ENCODE results near the gene DNAJB12. TPM values are rescaled to one million over a fixed set of nuclear protein-coding genes. Genes with fewer than 3 reads are reported as not detected.

The DNAJB12 gene
- total RNA-seq, 1 experiment from 2014 or later: 51.0 TPM

DNA sequence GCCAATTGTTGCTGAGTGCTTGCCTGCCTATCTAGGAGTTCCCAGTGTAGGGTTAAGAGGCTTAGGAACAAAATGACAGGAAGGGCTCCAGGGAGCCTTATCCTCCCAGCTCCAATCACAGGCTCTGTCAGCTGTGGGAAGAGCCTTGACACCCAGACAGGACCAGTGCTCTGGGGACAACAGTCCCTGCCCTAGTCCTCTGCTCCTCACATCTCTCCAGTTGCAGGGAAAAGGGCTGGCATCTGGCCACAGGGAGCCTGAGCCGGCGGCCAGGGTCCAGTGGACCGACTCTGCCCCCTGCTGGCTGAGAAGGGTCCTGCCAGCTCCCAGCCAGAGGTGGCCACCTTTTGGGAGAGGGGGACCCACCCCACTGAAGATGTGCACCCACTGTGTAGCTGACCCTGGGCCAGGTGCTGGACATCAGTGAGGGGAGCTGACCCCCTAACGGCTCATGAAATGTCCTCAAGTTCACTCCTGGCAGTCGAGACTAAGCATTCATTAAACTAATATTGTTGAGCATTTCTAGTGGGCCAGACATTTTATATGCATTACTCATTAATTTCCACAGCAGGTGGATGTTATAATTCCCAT, 17.6 kb downstream of the DNAJB12 start:
- H3K9me3 ChIP-seq (ENCODE audit: control insufficient read depth, insufficient read depth, low read depth, low read length): no peaks in the 10 kb centered on the region
- no TSS peak for BruUV-seq (replicated peaks)
- intact Hi-C loops (cut with micrococcal nuclease; ENCODE audit: unreplicated experiment) (no loop called here), in situ Hi-C loops (cut with HindIII; ENCODE audit: low pct_unique_long_range_greater_than_20kb, low sequenced_read_pairs) (no loop called here)
- H3K36me3 ChIP-seq (ENCODE audit: control insufficient read depth, insufficient read depth, low read length): peaks cover 5% of the 10 kb centered on the region; the same call in 1 of the 2 replicates
- no peak overlapping the region for H3K4me3 ChIP-seq (ENCODE audit: low read depth in 2 of 2, low read length in 2 of 2)
- peaks cover 36% of the 10 kb centered on the region for H3K4me1 ChIP-seq (ENCODE audit: control insufficient read depth, insufficient read depth, low read length)
- ChIA-PET POLR2A (interaction anchor here (0.6 kb wide), 1 partner anchor 450 kb away, joined by 3 read pairs; no protein-coding TSS in a partner anchor), CTCF (interaction anchor here (0.5 to 1.1 kb wide), 7 partner anchors 13 to 104 kb away, joined by 3 to 8 read pairs (median 4); no protein-coding TSS in a partner anchor)
- TF ChIP-seq SIN3A (IDR thresholded peaks at IDR 0.05; ENCODE audit: borderline replicate concordance, insufficient read depth, low read depth, low read length) (no peak), TCF7L2 (IDR thresholded peaks at IDR 0.05; ENCODE audit: low read depth, low read length) (no peak), CTCF (IDR thresholded peaks at IDR 0.05) (peak; percentile 99), POLR2AphosphoS5 (IDR thresholded peaks at IDR 0.05; ENCODE audit: low read depth, low read length) (peak; percentile 44; the same call in 1 of the 2 replicates)
- TF ChIP-seq, protein P1, sequence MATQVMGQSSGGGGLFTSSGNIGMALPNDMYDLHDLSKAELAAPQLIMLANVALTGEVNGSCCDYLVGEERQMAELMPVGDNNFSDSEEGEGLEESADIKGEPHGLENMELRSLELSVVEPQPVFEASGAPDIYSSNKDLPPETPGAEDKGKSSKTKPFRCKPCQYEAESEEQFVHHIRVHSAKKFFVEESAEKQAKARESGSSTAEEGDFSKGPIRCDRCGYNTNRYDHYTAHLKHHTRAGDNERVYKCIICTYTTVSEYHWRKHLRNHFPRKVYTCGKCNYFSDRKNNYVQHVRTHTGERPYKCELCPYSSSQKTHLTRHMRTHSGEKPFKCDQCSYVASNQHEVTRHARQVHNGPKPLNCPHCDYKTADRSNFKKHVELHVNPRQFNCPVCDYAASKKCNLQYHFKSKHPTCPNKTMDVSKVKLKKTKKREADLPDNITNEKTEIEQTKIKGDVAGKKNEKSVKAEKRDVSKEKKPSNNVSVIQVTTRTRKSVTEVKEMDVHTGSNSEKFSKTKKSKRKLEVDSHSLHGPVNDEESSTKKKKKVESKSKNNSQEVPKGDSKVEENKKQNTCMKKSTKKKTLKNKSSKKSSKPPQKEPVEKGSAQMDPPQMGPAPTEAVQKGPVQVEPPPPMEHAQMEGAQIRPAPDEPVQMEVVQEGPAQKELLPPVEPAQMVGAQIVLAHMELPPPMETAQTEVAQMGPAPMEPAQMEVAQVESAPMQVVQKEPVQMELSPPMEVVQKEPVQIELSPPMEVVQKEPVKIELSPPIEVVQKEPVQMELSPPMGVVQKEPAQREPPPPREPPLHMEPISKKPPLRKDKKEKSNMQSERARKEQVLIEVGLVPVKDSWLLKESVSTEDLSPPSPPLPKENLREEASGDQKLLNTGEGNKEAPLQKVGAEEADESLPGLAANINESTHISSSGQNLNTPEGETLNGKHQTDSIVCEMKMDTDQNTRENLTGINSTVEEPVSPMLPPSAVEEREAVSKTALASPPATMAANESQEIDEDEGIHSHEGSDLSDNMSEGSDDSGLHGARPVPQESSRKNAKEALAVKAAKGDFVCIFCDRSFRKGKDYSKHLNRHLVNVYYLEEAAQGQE (IDR thresholded peaks at IDR 0.05; ENCODE audit: insufficient read depth in 1 of 2, low read depth in 2 of 2, low read length in 1 of 2): 0 out of 4 replicates have a peak, but pooled peaks of 1 of the 2 experiments have one; percentile 17
- peak; percentile 60 for ATAC-seq
- no peak for DNase-seq (ENCODE audit: low read depth, low spot score)
- H3K27ac ChIP-seq (ENCODE audit: low read length): peak overlapping the region; percentile 69
- no peaks in the 10 kb centered on the region for H3K27me3 ChIP-seq (ENCODE audit: control insufficient read depth, insufficient read depth, low read length)

DNA sequence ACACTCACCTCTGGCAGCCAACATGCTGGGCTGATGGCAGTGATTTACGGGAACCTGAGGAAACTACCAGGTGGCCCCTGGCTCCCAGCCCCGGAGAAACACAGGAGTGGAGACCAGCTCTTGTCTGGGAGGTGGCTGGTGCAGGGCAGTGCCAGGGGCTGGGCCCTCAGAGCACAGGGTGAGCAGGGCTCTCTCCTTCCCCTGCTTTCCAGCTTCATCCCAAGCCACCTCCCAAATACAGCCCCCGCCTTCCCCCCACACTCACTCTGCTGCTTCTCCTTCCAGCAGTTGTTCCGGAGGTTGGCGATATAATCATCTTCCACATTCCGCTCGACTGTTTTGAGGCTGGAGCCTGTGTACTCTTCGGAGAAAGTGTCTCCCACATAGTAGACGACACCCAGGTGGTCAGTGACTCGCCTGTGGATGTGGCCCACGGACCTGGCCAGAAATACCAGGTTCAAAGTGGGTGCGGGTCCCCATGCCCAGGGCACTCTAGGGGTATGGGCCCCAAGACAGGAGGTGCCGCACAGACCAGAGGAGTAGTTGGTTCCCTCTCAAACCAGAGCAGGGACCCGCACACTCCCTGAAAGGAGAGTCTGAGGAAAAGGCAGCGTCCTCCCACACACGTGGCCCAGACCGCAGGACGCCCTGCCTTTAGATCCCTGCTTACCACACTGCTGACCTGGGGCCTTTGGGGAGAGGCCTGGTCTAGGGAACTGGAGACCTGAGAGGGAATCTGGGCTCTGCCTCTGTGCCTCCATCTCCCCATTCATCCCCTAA, 18.3 kb downstream of the DNAJB12 start:
- H3K36me3 ChIP-seq (ENCODE audit: control insufficient read depth, insufficient read depth, low read length): peaks cover 5% of the 10 kb centered on the region; the same call in 1 of the 2 replicates
- POLR2A ChIA-PET: no interaction called here
- in situ Hi-C loops (cut with HindIII; ENCODE audit: low pct_unique_long_range_greater_than_20kb, low sequenced_read_pairs) (no loop called here), intact Hi-C loops (cut with micrococcal nuclease; ENCODE audit: unreplicated experiment) (no loop called here)
- H3K27me3 ChIP-seq (ENCODE audit: control insufficient read depth, insufficient read depth, low read length): no peaks in the 10 kb centered on the region
- H3K27ac ChIP-seq (ENCODE audit: low read length): peak overlapping the region; percentile 69
- ATAC-seq (no peak), DNase-seq (ENCODE audit: low read depth, low spot score) (no peak)
- CTCF ChIA-PET: interaction anchor here (0.6 kb wide), 1 partner anchor 16 kb away, joined by 5 read pairs; no protein-coding TSS in a partner anchor
- TF ChIP-seq TCF7L2 (IDR thresholded peaks at IDR 0.05; ENCODE audit: low read depth, low read length) (no peak), POLR2AphosphoS5 (IDR thresholded peaks at IDR 0.05; ENCODE audit: low read depth, low read length) (no peak), CTCF (IDR thresholded peaks at IDR 0.05) (no peak), SIN3A (IDR thresholded peaks at IDR 0.05; ENCODE audit: borderline replicate concordance, insufficient read depth, low read depth, low read length) (no peak)
- TF ChIP-seq, protein P1 (IDR thresholded peaks at IDR 0.05; ENCODE audit: insufficient read depth in 1 of 2, low read depth in 2 of 2, low read length in 1 of 2): no peak
- peaks cover 43% of the 10 kb centered on the region for H3K4me1 ChIP-seq (ENCODE audit: control insufficient read depth, insufficient read depth, low read length)
- H3K4me3 ChIP-seq (ENCODE audit: low read depth in 2 of 2, low read length in 2 of 2): no peak overlapping the region
- H3K9me3 ChIP-seq (ENCODE audit: control insufficient read depth, insufficient read depth, low read depth, low read length): no peaks in the 10 kb centered on the region
- no TSS peak for BruUV-seq (replicated peaks)
